HG02973 (cell line): ENCODE data around the gene UGT2A1.
"Not testable (repeated sequence)": the region's sequence is repeated elsewhere in the genome, so short reads cannot be mapped to it uniquely, and the experiment has no call there.

Experiments
- ATAC-seq: cut with Tn5 transposase; IDR thresholded peaks from one replicate; pipeline ENCODE4 v1.9.1; 2021; ENCODE audit warnings: moderate library complexity; ENCODE audit not compliant: unreplicated experiment

The UGT2A1 gene

GRCh38 chr4:69653147-69653546 is at the start of gene UGT2A1:
UGT2A1 (minus strand) TSS chr4:69653247; CDS start chr4:69647644, 5,603 bp downstream.
- ATAC-seq, result no peak

- ATAC-seq, result no peak
These were observed 49.2 kb upstream of the UGT2A1 start for GRCh38 chr4:69702201-69702600.

GRCh38 chr4:69701696-69702095 is 48.6 kb upstream of the UGT2A1 start:
- no peak for ATAC-seq

GRCh38 chr4:69697536-69698242 is 44.6 kb upstream of the UGT2A1 start:
- ATAC-seq, result no peak

GRCh38 chr4:69689599-69689998 is 36.6 kb upstream of the UGT2A1 start:
- no peak for ATAC-seq

- ATAC-seq, result no peak
These were observed 31.8 kb upstream of the UGT2A1 start for GRCh38 chr4:69684804-69685203.

- no peak for ATAC-seq
These were observed 15.6 kb upstream of the UGT2A1 start for GRCh38 chr4:69668680-69669079.

GRCh38 chr4:69664009-69664408 is 11.0 kb upstream of the UGT2A1 start:
- ATAC-seq, result not testable (repeated sequence)

- not testable (repeated sequence) for ATAC-seq
These were observed 8.2 kb upstream of the UGT2A1 start for GRCh38 chr4:69661130-69661803.

GRCh38 chr4:69658133-69658532 is 5.1 kb upstream of the UGT2A1 start:
- no peak for ATAC-seq

GRCh38 chr4:69656653-69657158 is 3.7 kb upstream of the UGT2A1 start:
- no peak for ATAC-seq

GRCh38 chr4:69650872-69651271 is 2.2 kb downstream of the UGT2A1 start:
- no peak for ATAC-seq

- ATAC-seq, result no peak
These were observed 3.4 kb downstream of the UGT2A1 start for GRCh38 chr4:69649629-69650028.

GRCh38 chr4:69649207-69649606 is 3.8 kb downstream of the UGT2A1 start:
- no peak for ATAC-seq

- ATAC-seq, result no peak
These were observed 10.1 kb downstream of the UGT2A1 start for GRCh38 chr4:69642961-69643360.

GRCh38 chr4:69640289-69640688 is 12.8 kb downstream of the UGT2A1 start:
- ATAC-seq, result no peak

GRCh38 chr4:69639542-69639941 is 13.5 kb downstream of the UGT2A1 start, which contains the start of gene UGT2A2:
UGT2A2 (minus strand) TSS chr4:69639642; CDS start chr4:69639640, 2 bp downstream.
- no peak for ATAC-seq

- ATAC-seq, result no peak
These were observed 35.9 kb downstream of the UGT2A1 start for GRCh38 chr4:69617083-69617694.

GRCh38 chr4:69610484-69610883 is 42.6 kb downstream of the UGT2A1 start:
- no peak for ATAC-seq

- no peak for ATAC-seq
These were observed 52.0 kb downstream of the UGT2A1 start for GRCh38 chr4:69601065-69601464.

GRCh38 chr4:69600013-69600412 is 53.0 kb downstream of the UGT2A1 start:
- ATAC-seq, result no peak

GRCh38 chr4:69594382-69594781 is 58.7 kb downstream of the UGT2A1 start:
- no peak for ATAC-seq
